Measurements from ENCODE around the gene FGF4. TPM values are rescaled to one million over a fixed set of nuclear protein-coding genes. Genes with fewer than 3 reads are reported as not detected.
A peak's percentile ranks its signal among the peaks of the same experiment; 100 is the strongest.

The FGF4 gene
- total RNA-seq, 1 donor from 2014 or later, result not detected

DNA sequence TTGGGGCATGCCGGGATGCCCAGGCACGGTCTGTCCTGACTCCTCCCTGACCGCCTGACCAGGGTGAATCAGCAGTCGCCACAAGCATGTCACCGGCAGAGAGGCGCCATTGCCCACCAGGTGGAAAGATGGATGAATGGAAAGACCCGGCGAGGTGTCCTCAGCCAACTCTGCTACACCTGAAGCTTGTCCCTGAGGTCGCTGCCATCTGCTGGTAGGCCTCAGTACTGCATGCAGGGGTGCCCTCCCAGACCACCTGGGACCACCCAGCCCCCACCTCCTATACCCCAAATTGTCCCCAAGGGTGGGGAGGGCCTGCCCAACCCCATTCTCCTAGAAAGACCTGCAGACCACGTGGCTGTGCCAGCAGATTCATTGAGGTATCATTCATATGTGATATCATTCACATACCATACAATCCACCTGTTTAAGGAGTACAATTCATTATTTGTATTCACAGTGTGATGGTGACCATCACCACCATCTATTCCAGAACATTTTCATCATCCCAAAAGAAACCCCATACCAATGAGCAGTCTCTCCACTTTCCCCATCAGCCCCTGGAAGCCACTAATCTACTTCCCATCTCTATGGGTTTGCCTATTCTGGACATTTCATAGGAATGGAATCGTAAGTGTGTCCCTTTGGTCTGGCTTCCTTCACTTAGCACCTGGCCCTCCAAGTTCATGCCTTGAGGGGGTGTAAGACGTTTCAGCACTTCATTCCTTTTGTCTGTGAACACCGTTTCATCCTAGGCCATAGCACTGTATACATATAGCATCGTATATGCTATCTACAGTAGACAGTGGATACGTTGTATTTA lies 26.6 kb upstream of the FGF4 start:
- Histone ChIP-seq H4K20me1 (ENCODE audit: insufficient read depth, low read length) (no peaks in the 10 kb centered on the region), H3K4me1 (ENCODE audit: insufficient read depth, low read length) (no peaks in the 10 kb centered on the region), H3K4me2 (ENCODE audit: low read length) (no peak overlapping the region), H3K36me3 (ENCODE audit: insufficient read depth, low read length) (no peaks in the 10 kb centered on the region), H2AFZ (ENCODE audit: low read depth, low read length) (no peak overlapping the region), H3K9me3 (ENCODE audit: insufficient read depth, low read depth, low read length) (no peaks in the 10 kb centered on the region), H3K27me3 (ENCODE audit: insufficient read depth, low read length) (peaks cover 3% of the 10 kb centered on the region), H3K27ac (ENCODE audit: low read depth, low read length) (no peak overlapping the region), H3K4me3 (ENCODE audit: insufficient read depth, low read depth, low read length) (no peak overlapping the region), H3K9ac (ENCODE audit: low read length) (no peak overlapping the region), H3K79me2 (ENCODE audit: insufficient read depth, low read length) (no peaks in the 10 kb centered on the region)
- peaks cover 3% of the 10 kb centered on the region for H3K9me3 Mint-ChIP-seq (ENCODE audit: unreplicated experiment)
- FAIRE-seq (no peak), DNase-seq (ENCODE audit: low read depth) (no peak)
- no peak overlapping the region for H3K4me3 Mint-ChIP-seq (ENCODE audit: unreplicated experiment)
- H3K4me1 Mint-ChIP-seq (ENCODE audit: low read depth, unreplicated experiment), result no peaks in the 10 kb centered on the region
- H3K36me3 Mint-ChIP-seq (ENCODE audit: low read depth, unreplicated experiment), result no peaks in the 10 kb centered on the region
- H3K27ac Mint-ChIP-seq (ENCODE audit: unreplicated experiment), result no peak overlapping the region
- no peak for TF ChIP-seq EZH2 (IDR thresholded peaks at IDR 0.05; ENCODE audit: insufficient read depth, low read length)
- TF ChIP-seq, protein P1, sequence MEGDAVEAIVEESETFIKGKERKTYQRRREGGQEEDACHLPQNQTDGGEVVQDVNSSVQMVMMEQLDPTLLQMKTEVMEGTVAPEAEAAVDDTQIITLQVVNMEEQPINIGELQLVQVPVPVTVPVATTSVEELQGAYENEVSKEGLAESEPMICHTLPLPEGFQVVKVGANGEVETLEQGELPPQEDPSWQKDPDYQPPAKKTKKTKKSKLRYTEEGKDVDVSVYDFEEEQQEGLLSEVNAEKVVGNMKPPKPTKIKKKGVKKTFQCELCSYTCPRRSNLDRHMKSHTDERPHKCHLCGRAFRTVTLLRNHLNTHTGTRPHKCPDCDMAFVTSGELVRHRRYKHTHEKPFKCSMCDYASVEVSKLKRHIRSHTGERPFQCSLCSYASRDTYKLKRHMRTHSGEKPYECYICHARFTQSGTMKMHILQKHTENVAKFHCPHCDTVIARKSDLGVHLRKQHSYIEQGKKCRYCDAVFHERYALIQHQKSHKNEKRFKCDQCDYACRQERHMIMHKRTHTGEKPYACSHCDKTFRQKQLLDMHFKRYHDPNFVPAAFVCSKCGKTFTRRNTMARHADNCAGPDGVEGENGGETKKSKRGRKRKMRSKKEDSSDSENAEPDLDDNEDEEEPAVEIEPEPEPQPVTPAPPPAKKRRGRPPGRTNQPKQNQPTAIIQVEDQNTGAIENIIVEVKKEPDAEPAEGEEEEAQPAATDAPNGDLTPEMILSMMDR (IDR thresholded peaks at IDR 0.05; ENCODE audit: insufficient read depth, low read depth, low read length), result peak; percentile 55
- H3K27me3 Mint-ChIP-seq (ENCODE audit: low read depth, unreplicated experiment), result peaks cover 29% of the 10 kb centered on the region

DNA sequence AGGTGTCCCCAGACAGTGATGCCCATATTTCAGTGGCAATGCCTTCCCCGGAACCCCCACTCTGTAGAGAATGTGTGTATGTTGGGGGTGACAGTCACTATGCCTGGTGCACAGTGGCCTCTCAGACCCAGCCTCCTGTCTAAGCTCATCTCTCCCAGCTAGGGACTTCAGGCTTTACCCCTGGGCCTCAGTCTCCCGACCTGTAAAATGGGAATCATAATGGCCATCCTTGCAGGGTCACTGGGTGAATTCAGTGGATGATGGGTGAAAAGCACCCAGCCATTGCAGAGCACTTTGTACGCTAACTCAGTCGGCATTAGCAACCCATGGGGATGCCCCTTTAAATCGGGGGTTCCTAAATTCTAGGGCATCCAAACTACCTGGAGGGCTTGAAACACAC lies 25.1 kb upstream of the FGF4 start:
- H3K36me3 ChIP-seq (ENCODE audit: insufficient read depth, low read length), result no peaks in the 10 kb centered on the region
- Mint-ChIP-seq H3K9me3 (ENCODE audit: unreplicated experiment) (peaks cover 3% of the 10 kb centered on the region), H3K4me3 (ENCODE audit: unreplicated experiment) (no peak overlapping the region), H3K4me1 (ENCODE audit: low read depth, unreplicated experiment) (no peaks in the 10 kb centered on the region), H3K27me3 (ENCODE audit: low read depth, unreplicated experiment) (peaks cover 21% of the 10 kb centered on the region), H3K36me3 (ENCODE audit: low read depth, unreplicated experiment) (no peaks in the 10 kb centered on the region), H3K27ac (ENCODE audit: unreplicated experiment) (no peak overlapping the region)
- H2AFZ ChIP-seq (ENCODE audit: low read depth, low read length), result no peak overlapping the region
- H3K27ac ChIP-seq (ENCODE audit: low read depth, low read length), result no peak overlapping the region
- DNase-seq (ENCODE audit: low read depth), result no peak
- H3K27me3 ChIP-seq (ENCODE audit: insufficient read depth, low read length), result peaks cover 3% of the 10 kb centered on the region
- H4K20me1 ChIP-seq (ENCODE audit: insufficient read depth, low read length), result no peaks in the 10 kb centered on the region
- TF ChIP-seq, protein P1 (IDR thresholded peaks at IDR 0.05; ENCODE audit: insufficient read depth, low read depth, low read length), result no peak
- no peak for TF ChIP-seq EZH2 (IDR thresholded peaks at IDR 0.05; ENCODE audit: insufficient read depth, low read length)
- no peak overlapping the region for H3K9ac ChIP-seq (ENCODE audit: low read length)
- no peaks in the 10 kb centered on the region for H3K4me1 ChIP-seq (ENCODE audit: insufficient read depth, low read length)
- no peaks in the 10 kb centered on the region for H3K9me3 ChIP-seq (ENCODE audit: insufficient read depth, low read depth, low read length)
- H3K4me2 ChIP-seq (ENCODE audit: low read length), result no peak overlapping the region
- H3K4me3 ChIP-seq (ENCODE audit: insufficient read depth, low read depth, low read length), result no peak overlapping the region
- FAIRE-seq, result no peak
- no peaks in the 10 kb centered on the region for H3K79me2 ChIP-seq (ENCODE audit: insufficient read depth, low read length)

DNA sequence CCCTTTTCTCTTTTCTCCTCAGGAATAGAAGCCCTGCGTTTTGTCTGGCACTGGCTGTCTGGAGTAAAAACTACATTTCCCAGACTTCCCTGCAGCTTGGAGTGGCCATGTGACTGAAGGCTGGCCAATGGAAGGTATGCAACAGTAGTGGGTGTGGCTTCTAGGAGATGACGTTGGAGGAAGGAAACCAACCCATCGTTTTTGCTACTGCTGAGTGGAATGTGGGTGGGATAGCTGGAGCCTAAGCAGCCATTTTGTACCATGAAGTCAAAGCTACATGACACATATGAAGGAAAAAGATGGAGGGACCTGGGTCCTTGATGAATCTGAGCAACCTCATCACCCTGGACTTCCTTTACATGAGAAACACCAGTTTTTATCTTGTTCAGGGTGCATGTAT lies 24.4 kb upstream of the FGF4 start:
- no peak overlapping the region for H3K4me3 Mint-ChIP-seq (ENCODE audit: unreplicated experiment)
- Histone ChIP-seq H3K36me3 (ENCODE audit: insufficient read depth, low read length) (no peaks in the 10 kb centered on the region), H4K20me1 (ENCODE audit: insufficient read depth, low read length) (no peaks in the 10 kb centered on the region), H3K27me3 (ENCODE audit: insufficient read depth, low read length) (peaks cover 3% of the 10 kb centered on the region), H3K4me2 (ENCODE audit: low read length) (no peak overlapping the region), H3K9ac (ENCODE audit: low read length) (no peak overlapping the region), H3K27ac (ENCODE audit: low read depth, low read length) (no peak overlapping the region), H3K4me1 (ENCODE audit: insufficient read depth, low read length) (no peaks in the 10 kb centered on the region), H3K9me3 (ENCODE audit: insufficient read depth, low read depth, low read length) (no peaks in the 10 kb centered on the region), H3K79me2 (ENCODE audit: insufficient read depth, low read length) (no peaks in the 10 kb centered on the region), H3K4me3 (ENCODE audit: insufficient read depth, low read depth, low read length) (no peak overlapping the region), H2AFZ (ENCODE audit: low read depth, low read length) (no peak overlapping the region)
- H3K9me3 Mint-ChIP-seq (ENCODE audit: unreplicated experiment), result peaks cover 3% of the 10 kb centered on the region
- DNase-seq (ENCODE audit: low read depth), result peak; percentile 9
- no peak for FAIRE-seq
- no peaks in the 10 kb centered on the region for H3K4me1 Mint-ChIP-seq (ENCODE audit: low read depth, unreplicated experiment)
- no peaks in the 10 kb centered on the region for H3K36me3 Mint-ChIP-seq (ENCODE audit: low read depth, unreplicated experiment)
- H3K27me3 Mint-ChIP-seq (ENCODE audit: low read depth, unreplicated experiment), result peaks cover 21% of the 10 kb centered on the region
- TF ChIP-seq EZH2 (IDR thresholded peaks at IDR 0.05; ENCODE audit: insufficient read depth, low read length), result no peak
- H3K27ac Mint-ChIP-seq (ENCODE audit: unreplicated experiment), result no peak overlapping the region

Measured in astrocyte (in vitro differentiated cells and primary cell).